ENCODE data around the gene TMBIM6. TPM values are rescaled to one million over a fixed set of nuclear protein-coding genes. Genes with fewer than 3 reads are reported as not detected.

Gene TMBIM6
- total and polyA plus RNA-seq, 9 of the 15 experiments (the other 6 are each of a cell fraction or from before 2014, with no cell fraction given), result 147 to 1,288 (median 352) TPM

- in situ Hi-C loops (cut with MboI), result loop anchor here (5.0 kb wide), 1 partner anchor 65 kb away; no protein-coding TSS in a partner anchor
- peak within 1 kb of the TSS; percentile 94 for H2AFZ ChIP-seq (ENCODE audit: low read depth, low read length)
- H3K27me3 ChIP-seq (ENCODE audit: control insufficient read depth in 2 of 2, insufficient read depth in 2 of 2, low read length in 2 of 2), result no peaks in the 10 kb centered on the region
- peak; percentile 98 to 100 (median 100) for DNase-seq (ENCODE audit: extremely low read depth in 1 of 4, low spot score in 3 of 4)
- peaks cover 4% of the 10 kb centered on the region; the same call in 1 of the 2 replicates for H4K20me1 ChIP-seq (replicated peaks; ENCODE audit: control insufficient read depth, insufficient read depth, low read length)
- no peaks in the 10 kb centered on the region for H3K9me1 ChIP-seq (ENCODE audit: control insufficient read depth, insufficient read depth, low read length)
- H3K36me3 ChIP-seq (ENCODE audit: control insufficient read depth, insufficient read depth, low read length), result no peaks in the 10 kb centered on the region
- peaks cover 20% of the 10 kb centered on the region for H3K79me2 ChIP-seq (ENCODE audit: control insufficient read depth, insufficient read depth, low read length)
- peak within 1 kb of the TSS; percentile 78 for H3K4me2 ChIP-seq (ENCODE audit: insufficient read depth, low read length)
- peak; percentile 80 for FAIRE-seq
- ChIA-PET CTCF (ENCODE audit: low intra/inter-chr PET ratio) (interaction anchor here (0.8 to 3.2 kb wide), 8 partner anchors 34 to 364 kb away, joined by 3 to 66 read pairs (median 4); no protein-coding TSS in a partner anchor), POLR2A (interaction anchor here (0.6 to 1.1 kb wide), 5 partner anchors 20 to 74 kb away, joined by 3 to 4 read pairs (median 3); no protein-coding TSS in a partner anchor)
- H3K9me3 ChIP-seq (replicated peaks; ENCODE audit: control insufficient read depth, insufficient read depth, low read depth, low read length), result no peaks in the 10 kb centered on the region
- peak within 1 kb of the TSS; percentile 79 for H3K27ac ChIP-seq (ENCODE audit: extremely low read depth, low read depth, low read length)
- no TSS peak for BruUV-seq (replicated peaks)
- peaks cover 14 to 41% of the 10 kb centered on the region in 2 experiments for H3K4me1 ChIP-seq (replicated peaks in 1 of 2; ENCODE audit: control insufficient read depth in 2 of 2, insufficient read depth in 2 of 2, low read length in 2 of 2)
- H3K4me3 ChIP-seq, result peak within 1 kb of the TSS; percentile 73
- intact Hi-C loops (cut with micrococcal nuclease), result loop anchor here (1.0 to 10.0 kb wide), 5 partner anchors 34 to 352 kb away; partner anchors contain the start of gene TMBIM6
- under 1% methylated on average over 34 of the region's 93 CpGs for WGBS (ENCODE audit: insufficient coverage, low coverage, missing lambda C conversion rate)
- H3K9ac ChIP-seq (ENCODE audit: insufficient read depth in 1 of 2, low read depth in 2 of 2, low read length in 2 of 2), result peak within 1 kb of the TSS; percentile 80 to 94; a peak in 3 of 4 replicates
- ATAC-seq, result peak; percentile 96
- TF ChIP-seq ZKSCAN1 (IDR thresholded peaks at IDR 0.05; ENCODE audit: low read depth, low read length), result 0 out of 2 replicates have a peak, but pooled peaks have one; percentile 14
- TF ChIP-seq ZNF511 (CRISPR knock-in tag; IDR thresholded peaks at IDR 0.05), result peak; percentile 99
- peak; percentile 44; the same call in 1 of the 2 replicates for TF ChIP-seq CREB1 (IDR thresholded peaks at IDR 0.05)
- TF ChIP-seq CREB1 (CRISPR knock-in tag; IDR thresholded peaks at IDR 0.05), result peak; percentile 90
- peak; percentile 41; the same call in 1 of the 2 replicates for TF ChIP-seq POLR2A (conservative IDR thresholded peaks at IDR 0.05)
- peak; percentile 93 for TF ChIP-seq ZNF431 (CRISPR knock-in tag; IDR thresholded peaks at IDR 0.05)
- TF ChIP-seq CTBP1 (IDR thresholded peaks at IDR 0.05; ENCODE audit: borderline replicate concordance), result peak; percentile 84
- TF ChIP-seq ZNF609 (CRISPR knock-in tag; IDR thresholded peaks at IDR 0.05; ENCODE audit: borderline replicate concordance), result peak; percentile 97
- TF ChIP-seq RBM25 (IDR thresholded peaks at IDR 0.05; ENCODE audit: low read depth, low read length, severe bottlenecking), result peak; percentile 100
- peak; percentile 49 for TF ChIP-seq MEIS2 (IDR thresholded peaks at IDR 0.05; ENCODE audit: partially characterized antibody)
- peak; percentile 66 for TF ChIP-seq TAF1 (IDR thresholded peaks at IDR 0.05; ENCODE audit: control insufficient read depth, extremely low read depth, insufficient read depth, low read length, severe bottlenecking)
Measured at GRCh38 chr12:49707128-49707811, 34.1 kb upstream of the TMBIM6 start, which contains the start of gene FMNL3. TSS of gene FMNL3 (minus strand) at chr12:49707405. CDS start at chr12:49707180, 225 bp downstream.

Data from K562 (cell line).